IMR-90 (cell line): ENCODE measurements around the gene KIF25. TPM values are rescaled to one million over a fixed set of nuclear protein-coding genes. Genes with fewer than 3 reads are reported as not detected.

ENCODE experiments used
- ATAC-seq: fragments of 200-7000 bp; cut with Tn5 transposase; 2 replicates; pipeline ENCODE4 v1.9.1; 2020; ENCODE audit warnings: low read depth, mild to moderate bottlenecking, moderate library complexity
- BruUV-seq: library from RNA; stranded (reverse); fragments of 400-500 nt; replicated peaks from 2 replicates; lab custom pipeline; 2021; lab: Mats Ljungman, UMichigan
- CTCF ChIA-PET: fragments of 300-600 bp; formaldehyde crosslinking; extraction: SDS; loops from one replicate; lab custom pipeline; 2021; ENCODE audit warnings: antibody characterized with exemption; lab: Yijun Ruan, JAX
- POLR2A ChIA-PET: fragments of 300-600 bp; sonication (Branson Sonifier 250); formaldehyde crosslinking; loops from one replicate; lab custom pipeline; 2022; ENCODE audit warnings: antibody characterized with exemption; ENCODE audit not compliant: unreplicated experiment; lab: Charles Lee
- DNase-seq: peaks from one replicate; pipeline ENCODE4 v3.0.0; 2013
- H2AFZ ChIP-seq: replicated peaks from 2 replicates; pipeline ENCODE3; 2013; ENCODE audit warnings: low read length, mild to moderate bottlenecking; ENCODE audit not compliant: poor library complexity
- H2AK5ac ChIP-seq: 2 replicates; pipeline ENCODE4 v1.6.1; 2013; ENCODE audit warnings: low read depth, low read length, inconsistent platforms
- H2AK9ac ChIP-seq: replicated peaks from 2 replicates; pipeline ENCODE3; 2013; ENCODE audit warnings: mild to moderate bottlenecking, low read depth, low read length, moderate library complexity; ENCODE audit not compliant: poor library complexity
- H2BK120ac ChIP-seq: 2 replicates; pipeline ENCODE4 v1.6.1; 2013; ENCODE audit warnings: low read depth, low read length, inconsistent platforms
- H2BK15ac ChIP-seq: 3 replicates; pipeline ENCODE4 v1.6.1; 2013; ENCODE audit warnings: low read depth, low read length, inconsistent platforms
- H2BK20ac ChIP-seq: 2 replicates; pipeline ENCODE4 v1.6.1; 2013; ENCODE audit warnings: low read depth, mild to moderate bottlenecking, inconsistent platforms, low read length, moderate library complexity
- H2BK5ac ChIP-seq: 2 replicates; pipeline ENCODE4 v1.6.1; 2013; ENCODE audit warnings: mild to moderate bottlenecking, low read depth, low read length, inconsistent platforms; ENCODE audit not compliant: poor library complexity, severe bottlenecking
- H3K14ac ChIP-seq: replicated peaks from 2 replicates; pipeline ENCODE4 v1.6.1; 2013; ENCODE audit warnings: low read depth, low read length, inconsistent platforms
- H3K18ac ChIP-seq: 2 replicates; pipeline ENCODE4 v1.6.1; 2013; ENCODE audit warnings: low read depth, low read length, control low read depth
- H3K23ac ChIP-seq: 2 replicates; pipeline ENCODE4 v1.6.1; 2013; ENCODE audit warnings: low read depth, low read length, inconsistent platforms
- H3K27ac ChIP-seq: 2 replicates; pipeline ENCODE4 v1.5.1; 2013; ENCODE audit warnings: mild to moderate bottlenecking, control low read depth, low read length; ENCODE audit not compliant: insufficient read depth
- H3K27me3 ChIP-seq: 2 replicates; pipeline ENCODE4 v1.6.1; 2013; ENCODE audit warnings: low read length; ENCODE audit not compliant: control insufficient read depth, insufficient read depth
- H3K36me3 ChIP-seq: 2 replicates; pipeline ENCODE4 v1.6.1; 2013; ENCODE audit warnings: low read length, mixed read lengths; ENCODE audit not compliant: control insufficient read depth, insufficient read depth
- H3K4ac ChIP-seq: 2 replicates; pipeline ENCODE4 v1.6.1; 2013; ENCODE audit warnings: low read depth, low read length, inconsistent platforms
- H3K4me1 ChIP-seq: 2 replicates; pipeline ENCODE4 v1.6.1; 2013; ENCODE audit warnings: low read length, mixed read lengths; ENCODE audit not compliant: control insufficient read depth, insufficient read depth
- H3K4me2 ChIP-seq: 2 replicates; pipeline ENCODE4 v1.6.1; 2013; ENCODE audit warnings: low read depth, mild to moderate bottlenecking, control low read depth, low read length, moderate library complexity
- H3K4me3 ChIP-seq: 2 replicates; pipeline ENCODE4 v1.5.1; 2013; ENCODE audit warnings: low read depth, mild to moderate bottlenecking, control low read depth, low read length, moderate library complexity; ENCODE audit not compliant: insufficient read depth
- H3K56ac ChIP-seq: 2 replicates; pipeline ENCODE4 v1.6.1; 2013; ENCODE audit warnings: low read length, inconsistent platforms; ENCODE audit not compliant: insufficient read depth; ENCODE audit errors: extremely low read depth
- H3K79me1 ChIP-seq, 2 experiments: 2 replicates each; pipeline ENCODE4 v1.6.1; 2013; ENCODE audit warnings: low read length in 2 of 2, inconsistent platforms in 1 of 2, low read depth in 1 of 2
- H3K9ac ChIP-seq: 2 replicates; pipeline ENCODE4 v1.6.1; 2013; ENCODE audit warnings: low read depth, low read length, control low read depth
- H3K9me1 ChIP-seq: 2 replicates; pipeline ENCODE4 v1.6.1; 2013; ENCODE audit warnings: low read length, inconsistent platforms; ENCODE audit not compliant: insufficient read depth
- H3K9me3 ChIP-seq: 2 replicates; pipeline ENCODE4 v1.6.1; 2013; ENCODE audit warnings: low read length; ENCODE audit not compliant: control insufficient read depth, insufficient read depth
- H4K20me1 ChIP-seq: 2 replicates; pipeline ENCODE4 v1.6.1; 2013; ENCODE audit warnings: low read length, inconsistent platforms; ENCODE audit not compliant: insufficient read depth
- H4K5ac ChIP-seq: 2 replicates; pipeline ENCODE4 v1.6.1; 2013; ENCODE audit warnings: mild to moderate bottlenecking, low read depth, low read length, control low read depth
- H4K8ac ChIP-seq, 2 experiments: 2 replicates each; pipeline ENCODE4 v1.6.1; 2013; ENCODE audit warnings: low read depth in 2 of 2, low read length in 2 of 2, control low read depth in 1 of 2, inconsistent platforms in 1 of 2
- H4K91ac ChIP-seq: 2 replicates; pipeline ENCODE4 v1.6.1; 2013; ENCODE audit warnings: low read depth, low read length, inconsistent platforms; ENCODE audit not compliant: insufficient read depth
- CEBPB ChIP-seq: IDR thresholded peaks from 2 replicates; pipeline ENCODE4 v1.6.1; 2012; ENCODE audit warnings: low read depth, low read length, improper control_type of control experiment
- CHD1 ChIP-seq: IDR thresholded peaks from 2 replicates; pipeline ENCODE4 v1.6.1; 2012; ENCODE audit warnings: low read depth, low read length, improper control_type of control experiment
- FOS ChIP-seq: fragments of 150-350 bp; IDR thresholded peaks from 2 replicates; pipeline ENCODE4 v1.6.1; 2016; ENCODE audit warnings: low read depth, low read length
- MAFK ChIP-seq: IDR thresholded peaks from 2 replicates; pipeline ENCODE4 v1.6.1; 2012; ENCODE audit warnings: low read depth, low read length, improper control_type of control experiment
- NFE2L2 ChIP-seq: fragments of 150-350 bp; IDR thresholded peaks from 2 replicates; pipeline ENCODE4 v1.6.1; 2016; ENCODE audit warnings: low read depth, mild to moderate bottlenecking, low read length
- POLR2A ChIP-seq: IDR thresholded peaks from 2 replicates; pipeline ENCODE4 v1.6.1; 2012; ENCODE audit warnings: mild to moderate bottlenecking, low read depth, low read length
- RAD21 ChIP-seq: IDR thresholded peaks from 2 replicates; pipeline ENCODE4 v1.6.1; 2012; ENCODE audit warnings: low read length, improper control_type of control experiment
- SMC3 ChIP-seq: fragments of 150-350 bp; IDR thresholded peaks from 2 replicates; pipeline ENCODE4 v1.6.1; 2016; ENCODE audit warnings: low read depth, mild to moderate bottlenecking, antibody characterized with exemption, low read length, moderate library complexity
- WGBS, 2 experiments: methylation state at CpG; one replicate each; pipeline versions ENCODE4 v1.1.5 to v1.1.7; 2013; ENCODE audit warnings: missing lambda C conversion rate in 2 of 2; ENCODE audit not compliant: insufficient read length in 1 of 2; ENCODE audit errors: extremely low coverage in 2 of 2; 5-methylcytosine and 5-hydroxymethylcytosine counted together
- dilution Hi-C: fragments of 300-500 bp; cut with HindIII; formaldehyde crosslinking; loops from one replicate; pipeline ENCODE4 v1.14.3; 2018; ENCODE audit warnings: low sequenced_read_pairs; ENCODE audit not compliant: unreplicated experiment
- in situ Hi-C: fragments of 300-500 bp; cut with MboI; formaldehyde crosslinking; loops from 3 replicates; pipeline ENCODE4 v1.14.3; 2019; ENCODE audit warnings: low sequenced_read_pairs, inconsistent platforms, mixed read lengths
- intact Hi-C: fragments of 100-400 bp; cut with micrococcal nuclease; formaldehyde crosslinking; loops from 2 replicates; pipeline ENCODE4 v1.10.0; 2022
- polyA plus RNA-seq, 3 experiments: library from polyadenylated mRNA; depleted of rRNA; stranded (reverse); fragments of >200 nt; gene quantifications; 2 replicates each; pipeline ENCODE4 v1.2.3, GENCODE V29; 2012; ENCODE audit warnings: low replicate concordance in 1 of 3
- total RNA-seq: library from RNA; depleted of rRNA; stranded (reverse); fragments of >200 nt; gene quantifications from 2 replicates; pipeline ENCODE4 v1.2.3, GENCODE V29; 2012
- TF ChIP-seq, protein P1 (sequence below): fragments of 150-350 bp; IDR thresholded peaks from 2 replicates; pipeline ENCODE4 v1.6.1; 2016; ENCODE audit warnings: low read depth, mild to moderate bottlenecking, low read length, moderate library complexity, borderline replicate concordance
- TF ChIP-seq, protein P2 (sequence below): conservative IDR thresholded peaks from 2 replicates; pipeline ENCODE4 v1.5.1; 2012; ENCODE audit warnings: mild to moderate bottlenecking, low read depth, low read length, improper control_type of control experiment
- TF ChIP-seq, protein P3 (sequence below): fragments of 150-350 bp; IDR thresholded peaks from 2 replicates; pipeline ENCODE4 v1.6.1; 2017; ENCODE audit warnings: mild to moderate bottlenecking, antibody characterized with exemption, low read length, low read depth

Gene KIF25
- total and polyA plus RNA-seq, 2 of the 4 experiments (the other 2 are of a cell fraction): not detected

DNA sequence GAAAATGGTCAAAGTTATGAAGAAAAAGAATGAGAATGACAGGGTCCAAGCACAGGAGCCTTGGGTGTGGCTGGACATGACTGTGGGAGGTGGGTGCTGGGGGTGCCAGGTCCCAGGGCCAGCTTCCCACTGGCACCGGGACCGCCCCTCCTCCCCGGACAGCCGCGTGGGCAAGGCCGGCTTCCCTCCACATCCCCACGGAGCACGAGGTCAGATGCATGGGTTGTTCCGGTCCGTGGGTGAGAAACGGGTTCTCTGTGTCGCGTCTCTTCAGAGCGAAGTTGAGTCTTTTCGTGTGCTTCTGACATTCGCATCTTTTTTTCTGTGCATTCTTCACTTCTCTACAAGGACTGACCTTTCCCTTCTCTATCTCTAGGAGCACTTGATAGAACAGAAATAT is 30.1 kb downstream of the KIF25 start:
- Histone ChIP-seq H3K4me2 (no peak overlapping the region), H3K9me1 (peaks cover 12% of the 10 kb centered on the region), H3K23ac (no peak overlapping the region), H2BK120ac (no peak overlapping the region), H3K18ac (no peak overlapping the region), H4K8ac (no peak overlapping the region), H3K27ac (no peak overlapping the region), H4K20me1 (no peaks in the 10 kb centered on the region), H2BK5ac (no peak overlapping the region), H3K9ac (no peak overlapping the region), H2AK5ac (no peak overlapping the region), H3K56ac (no peak overlapping the region), H3K79me1 (no peaks in the 10 kb centered on the region), H3K4ac (no peak overlapping the region), H2AFZ (no peak overlapping the region), H3K14ac (no peak overlapping the region), H2BK15ac (no peak overlapping the region), H3K36me3 (no peaks in the 10 kb centered on the region), H3K4me1 (peaks cover 14% of the 10 kb centered on the region), H2AK9ac (no peak overlapping the region), H3K9me3 (no peaks in the 10 kb centered on the region), H3K27me3 (no peaks in the 10 kb centered on the region), H3K4me3 (no peak overlapping the region), H4K5ac (no peak overlapping the region), H4K91ac (no peak overlapping the region), H2BK20ac (no peak overlapping the region)
- ATAC-seq (no peak), DNase-seq (no peak)
- dilution Hi-C loops (no loop called here), in situ Hi-C loops (no loop called here), intact Hi-C loops (no loop called here)
- no peak for TF ChIP-seq SMC3
- no peak for TF ChIP-seq MAFK
- TF ChIP-seq CHD1: no peak
- no peak for TF ChIP-seq NFE2L2
- TF ChIP-seq, protein P1, sequence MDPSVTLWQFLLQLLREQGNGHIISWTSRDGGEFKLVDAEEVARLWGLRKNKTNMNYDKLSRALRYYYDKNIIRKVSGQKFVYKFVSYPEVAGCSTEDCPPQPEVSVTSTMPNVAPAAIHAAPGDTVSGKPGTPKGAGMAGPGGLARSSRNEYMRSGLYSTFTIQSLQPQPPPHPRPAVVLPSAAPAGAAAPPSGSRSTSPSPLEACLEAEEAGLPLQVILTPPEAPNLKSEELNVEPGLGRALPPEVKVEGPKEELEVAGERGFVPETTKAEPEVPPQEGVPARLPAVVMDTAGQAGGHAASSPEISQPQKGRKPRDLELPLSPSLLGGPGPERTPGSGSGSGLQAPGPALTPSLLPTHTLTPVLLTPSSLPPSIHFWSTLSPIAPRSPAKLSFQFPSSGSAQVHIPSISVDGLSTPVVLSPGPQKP: no peak
- no peak for TF ChIP-seq RAD21
- TF ChIP-seq, protein P2, sequence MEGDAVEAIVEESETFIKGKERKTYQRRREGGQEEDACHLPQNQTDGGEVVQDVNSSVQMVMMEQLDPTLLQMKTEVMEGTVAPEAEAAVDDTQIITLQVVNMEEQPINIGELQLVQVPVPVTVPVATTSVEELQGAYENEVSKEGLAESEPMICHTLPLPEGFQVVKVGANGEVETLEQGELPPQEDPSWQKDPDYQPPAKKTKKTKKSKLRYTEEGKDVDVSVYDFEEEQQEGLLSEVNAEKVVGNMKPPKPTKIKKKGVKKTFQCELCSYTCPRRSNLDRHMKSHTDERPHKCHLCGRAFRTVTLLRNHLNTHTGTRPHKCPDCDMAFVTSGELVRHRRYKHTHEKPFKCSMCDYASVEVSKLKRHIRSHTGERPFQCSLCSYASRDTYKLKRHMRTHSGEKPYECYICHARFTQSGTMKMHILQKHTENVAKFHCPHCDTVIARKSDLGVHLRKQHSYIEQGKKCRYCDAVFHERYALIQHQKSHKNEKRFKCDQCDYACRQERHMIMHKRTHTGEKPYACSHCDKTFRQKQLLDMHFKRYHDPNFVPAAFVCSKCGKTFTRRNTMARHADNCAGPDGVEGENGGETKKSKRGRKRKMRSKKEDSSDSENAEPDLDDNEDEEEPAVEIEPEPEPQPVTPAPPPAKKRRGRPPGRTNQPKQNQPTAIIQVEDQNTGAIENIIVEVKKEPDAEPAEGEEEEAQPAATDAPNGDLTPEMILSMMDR: no peak
- TF ChIP-seq, protein P3, sequence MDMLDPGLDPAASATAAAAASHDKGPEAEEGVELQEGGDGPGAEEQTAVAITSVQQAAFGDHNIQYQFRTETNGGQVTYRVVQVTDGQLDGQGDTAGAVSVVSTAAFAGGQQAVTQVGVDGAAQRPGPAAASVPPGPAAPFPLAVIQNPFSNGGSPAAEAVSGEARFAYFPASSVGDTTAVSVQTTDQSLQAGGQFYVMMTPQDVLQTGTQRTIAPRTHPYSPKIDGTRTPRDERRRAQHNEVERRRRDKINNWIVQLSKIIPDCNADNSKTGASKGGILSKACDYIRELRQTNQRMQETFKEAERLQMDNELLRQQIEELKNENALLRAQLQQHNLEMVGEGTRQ: no peak
- TF ChIP-seq POLR2A: no peak
- TF ChIP-seq CEBPB: no peak
- TF ChIP-seq FOS: no peak
- 95% methylated on average over 8 of the region's 16 CpGs; no CpG with 5 or more reads in 1 of the 2 experiments for WGBS, 2 experiments
- ChIA-PET CTCF (no interaction called here), POLR2A (no interaction called here)
- no TSS peak for BruUV-seq
